HG03571 (cell line): ENCODE results near the gene CLTCL1.
"Not testable (repeated sequence)": the region's sequence is repeated elsewhere in the genome, so short reads cannot be mapped to it uniquely, and the experiment has no call there.

ENCODE experiments used
- ATAC-seq: cut with Tn5 transposase; IDR thresholded peaks from one replicate; pipeline ENCODE4 v1.9.1; 2021; ENCODE audit not compliant: unreplicated experiment

The CLTCL1 gene

DNA sequence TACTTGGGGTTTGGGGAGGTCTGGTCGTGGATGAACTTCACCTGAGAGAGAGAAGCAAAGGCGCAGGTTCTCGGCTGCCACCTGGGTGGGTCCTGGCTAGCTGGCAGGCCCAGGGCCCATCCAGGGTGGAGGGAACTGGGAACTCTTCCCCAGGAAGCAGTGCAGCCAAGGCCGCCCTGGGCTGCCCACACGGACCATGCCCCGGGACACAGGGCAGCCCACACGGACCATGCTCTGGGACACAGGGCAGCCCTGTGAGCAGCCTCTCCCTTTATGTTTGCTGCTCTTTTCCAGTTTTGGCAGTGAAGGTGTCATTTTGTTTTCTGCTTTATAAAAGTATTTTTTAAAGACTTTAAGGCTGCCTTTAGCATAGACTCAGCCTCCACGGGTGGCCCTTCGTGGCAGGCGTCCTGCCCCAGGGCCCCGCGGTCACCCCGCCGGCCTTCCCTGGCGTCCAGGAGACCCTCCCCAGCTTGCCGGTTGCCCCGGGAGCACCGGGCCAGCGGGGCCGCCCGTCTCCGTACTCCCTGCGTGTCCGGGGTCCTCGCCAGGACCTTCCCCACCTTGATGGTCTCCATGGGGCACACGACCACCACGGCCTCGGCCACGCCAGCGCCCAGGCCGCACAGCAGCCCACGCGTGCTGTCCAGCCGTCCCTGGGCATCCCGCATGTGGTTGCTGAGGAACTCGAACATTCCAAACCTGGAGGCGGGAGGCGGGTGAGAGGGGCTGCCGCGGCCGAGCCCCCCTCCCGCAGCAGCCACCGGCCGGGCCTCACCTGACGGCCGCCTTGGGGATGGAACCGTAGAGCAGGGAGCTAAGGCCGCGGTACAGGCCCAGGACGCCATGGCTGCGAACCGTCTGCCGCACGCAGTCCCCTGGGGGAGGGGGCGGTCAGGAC, 114.1 kb downstream of the CLTCL1 start:
- no peak for ATAC-seq

DNA sequence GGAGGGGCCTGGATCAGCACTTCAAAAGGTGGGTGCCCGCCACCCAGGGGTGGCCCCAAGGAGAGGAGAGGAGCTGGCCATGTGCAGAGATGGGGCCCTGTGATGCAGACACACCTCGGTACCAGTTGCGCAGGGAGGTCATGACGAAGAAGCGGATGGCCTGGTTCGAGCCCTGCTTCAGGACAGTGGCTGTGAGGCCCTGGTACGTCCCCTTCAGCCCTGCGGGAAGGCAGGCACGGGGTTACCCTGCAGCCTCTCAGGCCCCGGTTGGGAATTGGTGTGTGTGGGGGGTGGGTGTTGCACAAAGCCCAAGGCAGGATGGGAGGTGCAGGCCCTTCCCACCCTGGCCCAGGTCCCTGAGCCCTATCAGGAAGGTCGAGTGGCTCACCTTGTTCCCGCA, 114.8 kb downstream of the CLTCL1 start:
- ATAC-seq, result no peak

DNA sequence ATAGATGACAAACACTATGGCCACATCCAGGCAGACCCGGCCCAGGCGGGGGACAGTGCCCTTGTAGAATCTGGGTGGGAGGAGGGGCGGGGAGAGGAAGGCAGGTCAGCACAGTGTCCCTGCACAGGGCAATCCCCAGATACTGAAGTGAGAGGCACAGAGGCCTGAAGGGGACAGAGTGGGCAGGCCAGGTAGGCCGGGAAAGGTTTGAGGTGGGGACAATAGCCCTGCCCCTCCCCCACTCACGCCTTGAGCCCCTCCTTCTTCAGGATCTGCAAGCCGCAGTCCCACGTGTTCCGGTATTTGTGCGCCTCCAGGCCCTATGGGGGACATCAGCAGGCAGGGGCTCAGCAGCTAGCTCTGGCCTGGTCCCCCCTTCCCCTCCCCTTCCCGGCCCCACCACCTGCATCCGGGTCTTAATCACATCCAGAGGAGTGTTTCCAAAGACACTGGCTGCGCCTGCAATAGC, 115.3 kb downstream of the CLTCL1 start:
- no peak for ATAC-seq

DNA sequence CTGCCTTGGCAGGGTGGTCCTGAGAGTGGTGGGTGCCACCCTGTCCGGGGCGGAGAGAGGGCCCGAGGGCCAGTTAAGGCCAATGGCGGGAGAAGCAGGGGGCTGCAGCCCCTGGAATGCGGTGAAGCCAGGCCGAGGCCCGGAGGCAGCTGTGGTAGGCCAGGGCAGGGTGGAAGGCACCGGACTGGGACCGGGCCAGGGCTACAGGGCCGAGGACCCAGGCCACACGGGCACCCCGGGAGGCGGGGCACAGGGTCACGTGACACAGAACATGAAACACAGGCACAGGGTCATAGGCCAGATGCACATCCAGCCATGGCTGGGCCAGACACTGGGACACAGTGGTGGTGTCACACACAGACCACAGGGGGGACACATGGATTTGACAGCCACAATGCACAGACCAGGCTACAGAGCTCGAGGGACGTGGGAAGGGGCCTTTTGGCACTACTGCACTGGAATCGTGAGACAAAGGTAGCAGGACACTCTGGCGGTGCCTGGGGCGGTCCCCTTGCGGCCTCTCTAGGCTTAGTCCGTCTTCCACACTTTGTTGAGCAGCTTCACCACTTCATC, 115.8 kb downstream of the CLTCL1 start:
- ATAC-seq, result no peak

DNA sequence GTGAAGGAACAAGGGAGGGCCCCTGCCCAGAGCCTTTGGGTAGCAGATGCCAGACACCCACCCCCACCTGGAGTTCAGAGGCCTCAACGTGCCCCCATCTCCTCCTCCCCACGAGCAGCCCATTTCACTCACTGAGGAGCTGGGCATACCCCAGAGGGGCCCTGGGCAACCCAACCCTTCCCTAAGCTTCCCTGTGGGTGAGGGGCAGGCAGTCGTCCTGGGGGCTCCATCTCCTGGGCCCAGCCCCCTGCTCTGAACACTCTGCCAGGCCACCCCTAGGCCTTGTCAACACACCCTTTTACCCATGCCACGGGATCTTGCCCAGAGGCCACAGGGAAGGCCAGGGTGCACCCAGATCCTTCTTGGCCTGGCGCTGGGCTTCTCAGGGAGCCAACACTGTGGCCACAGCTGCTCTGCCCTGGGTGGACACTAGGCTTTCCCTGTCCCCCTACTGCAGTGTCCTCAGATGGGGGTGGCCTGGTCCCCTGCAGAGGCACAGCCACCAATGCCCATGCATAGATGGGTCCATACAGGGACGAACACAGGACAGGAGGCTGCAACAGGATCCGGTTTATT, 116.4 kb downstream of the CLTCL1 start:
- ATAC-seq, result no peak

DNA sequence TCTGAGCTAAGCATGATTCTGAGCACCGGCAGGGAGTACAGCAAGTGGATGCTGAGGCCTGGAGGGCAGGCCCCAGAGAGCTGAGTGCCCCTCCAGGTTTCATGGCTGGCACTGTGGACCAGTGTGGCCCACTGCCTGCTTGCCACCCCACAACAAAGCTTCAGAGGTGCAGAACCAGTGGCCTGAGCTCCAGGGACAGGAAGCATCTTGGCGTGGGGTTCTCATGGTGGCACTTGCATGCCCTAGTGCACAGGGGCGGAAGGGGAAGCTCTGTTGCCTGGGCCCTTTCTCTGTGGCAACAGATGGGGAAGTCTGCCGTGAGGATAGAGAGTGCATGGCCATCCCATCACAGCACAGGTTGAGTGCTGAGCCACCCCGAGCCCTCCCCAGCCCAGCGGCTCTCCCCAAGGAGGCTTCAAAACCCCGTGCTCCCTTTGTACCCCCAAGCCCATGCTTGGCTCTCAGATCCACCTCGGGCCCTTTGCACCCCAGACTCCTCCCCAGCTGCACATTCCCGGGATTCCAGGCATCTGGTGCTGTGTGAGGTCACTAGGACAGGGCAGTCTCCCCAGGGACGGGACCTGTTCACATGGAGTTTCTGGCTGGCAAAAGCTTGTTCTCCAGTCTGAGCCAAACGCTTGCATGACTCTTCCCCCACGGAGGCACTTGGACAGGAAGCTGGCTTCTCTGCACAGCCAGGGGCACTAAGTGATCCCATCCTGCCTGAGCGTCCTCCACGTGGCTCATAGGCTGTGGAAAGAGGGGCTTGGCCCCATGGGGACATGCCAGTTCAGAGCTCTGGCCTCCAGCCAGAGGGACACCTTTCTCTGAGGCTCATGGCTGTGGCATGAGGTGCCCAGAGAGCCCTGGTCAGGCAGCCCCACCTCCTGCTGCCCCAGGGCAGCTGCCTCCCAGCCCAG, 117.2 kb downstream of the CLTCL1 start:
- ATAC-seq, result no peak

DNA sequence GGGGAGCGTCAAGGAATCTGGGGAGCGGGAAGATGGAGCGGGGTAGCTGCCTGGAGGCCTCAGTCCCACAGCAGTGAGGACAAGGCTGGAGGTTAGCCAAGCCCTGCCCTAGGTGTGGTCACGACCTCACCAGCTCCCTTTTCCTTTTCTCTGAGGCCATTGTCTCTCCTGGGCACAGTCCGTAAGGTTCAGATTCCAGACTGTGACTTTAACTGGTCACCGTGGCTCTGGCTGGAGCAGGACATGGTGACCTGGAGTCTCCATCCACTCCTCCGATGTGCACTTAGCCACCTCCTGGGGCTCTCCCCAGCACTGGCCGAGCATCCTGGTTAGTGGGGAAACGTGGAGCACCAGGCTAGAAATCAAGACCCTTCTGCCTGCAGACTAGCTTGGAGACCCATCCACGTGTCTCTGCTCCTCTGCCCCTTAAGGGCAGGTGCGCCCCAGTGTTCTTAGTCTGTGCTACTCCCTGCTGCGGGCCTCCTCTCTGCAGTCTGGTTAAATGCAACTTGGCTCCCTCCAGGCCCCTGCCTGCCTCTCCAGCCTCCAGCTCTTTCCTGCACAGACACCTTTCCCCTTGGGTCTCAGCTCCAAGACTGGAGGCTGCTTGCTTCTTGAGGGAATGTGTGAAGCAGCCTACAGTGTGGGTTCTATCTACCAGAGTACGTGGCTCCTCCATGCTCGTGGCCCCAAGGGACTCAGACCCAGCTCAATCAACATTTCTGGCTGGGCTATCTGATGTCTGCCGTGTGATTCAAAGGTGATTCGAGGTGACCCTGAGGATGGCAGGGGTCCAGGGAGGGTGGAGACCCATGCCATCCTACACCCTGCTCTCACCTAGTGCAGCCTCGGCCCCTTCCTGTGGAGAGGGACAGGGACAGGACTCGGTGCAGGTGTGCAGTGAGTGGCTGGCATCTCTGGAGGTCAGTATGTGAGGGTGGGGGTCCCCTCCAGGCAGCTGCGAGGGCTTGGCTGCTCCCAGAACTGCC, 118.2 kb downstream of the CLTCL1 start:
- ATAC-seq, result no peak

DNA sequence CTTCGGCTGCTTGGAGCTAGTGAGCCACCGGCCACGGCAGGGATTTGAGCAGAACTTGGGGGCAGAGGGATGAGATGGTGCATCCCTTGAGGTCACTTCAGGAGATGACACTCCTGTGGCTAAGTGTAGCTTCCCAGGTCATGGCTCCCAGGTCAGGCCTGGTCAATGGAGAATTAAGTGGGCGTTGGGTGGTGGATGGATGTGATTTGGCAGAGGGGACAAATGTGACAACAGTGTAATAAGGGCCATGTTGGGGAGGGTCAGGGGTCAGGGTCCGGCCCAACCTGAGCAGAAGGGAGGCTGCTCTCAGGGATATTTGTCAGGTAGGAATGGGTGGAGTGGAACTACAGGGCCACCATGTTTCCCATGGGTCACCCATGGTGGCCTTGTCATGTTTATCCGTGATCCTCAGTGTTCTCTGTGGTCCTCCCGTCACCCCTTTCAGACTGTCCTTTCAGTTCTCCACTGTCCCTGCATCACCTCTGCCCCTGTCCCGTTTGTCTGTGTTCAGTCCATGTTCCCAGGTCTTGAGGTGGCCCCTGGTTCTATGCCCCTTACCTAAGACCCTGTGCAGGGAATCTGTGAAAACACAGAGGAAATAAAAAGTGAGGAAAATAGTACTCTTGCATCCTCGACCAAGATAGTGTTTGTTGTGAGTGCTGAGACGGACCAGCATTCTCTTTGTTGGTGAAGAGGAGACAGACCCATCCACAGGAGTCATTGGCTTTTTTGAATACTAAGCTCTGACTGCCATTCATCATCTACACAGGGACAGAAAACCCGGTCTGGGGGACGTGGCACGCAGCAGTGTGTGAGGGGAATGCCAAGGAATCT, 119.1 kb downstream of the CLTCL1 start:
- no peak for ATAC-seq

DNA sequence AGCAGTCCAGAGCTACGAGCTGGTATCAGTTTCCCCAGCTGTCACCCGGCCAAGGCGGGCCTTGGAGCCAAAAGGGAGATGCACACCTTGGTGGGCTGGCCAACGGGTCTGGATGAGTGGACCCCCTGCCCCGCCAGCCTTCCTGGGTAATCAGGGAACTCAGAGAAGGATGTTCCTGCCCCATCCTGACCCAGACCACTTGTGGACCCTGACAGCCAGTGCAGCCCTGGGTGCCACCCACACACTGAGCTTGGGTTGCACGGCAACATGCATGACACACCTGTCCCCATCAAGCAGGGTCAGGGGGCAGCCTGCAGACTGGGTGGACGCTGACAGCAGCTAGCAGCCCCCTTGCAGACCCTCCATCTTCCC, 121.6 kb downstream of the CLTCL1 start:
- no peak for ATAC-seq

DNA sequence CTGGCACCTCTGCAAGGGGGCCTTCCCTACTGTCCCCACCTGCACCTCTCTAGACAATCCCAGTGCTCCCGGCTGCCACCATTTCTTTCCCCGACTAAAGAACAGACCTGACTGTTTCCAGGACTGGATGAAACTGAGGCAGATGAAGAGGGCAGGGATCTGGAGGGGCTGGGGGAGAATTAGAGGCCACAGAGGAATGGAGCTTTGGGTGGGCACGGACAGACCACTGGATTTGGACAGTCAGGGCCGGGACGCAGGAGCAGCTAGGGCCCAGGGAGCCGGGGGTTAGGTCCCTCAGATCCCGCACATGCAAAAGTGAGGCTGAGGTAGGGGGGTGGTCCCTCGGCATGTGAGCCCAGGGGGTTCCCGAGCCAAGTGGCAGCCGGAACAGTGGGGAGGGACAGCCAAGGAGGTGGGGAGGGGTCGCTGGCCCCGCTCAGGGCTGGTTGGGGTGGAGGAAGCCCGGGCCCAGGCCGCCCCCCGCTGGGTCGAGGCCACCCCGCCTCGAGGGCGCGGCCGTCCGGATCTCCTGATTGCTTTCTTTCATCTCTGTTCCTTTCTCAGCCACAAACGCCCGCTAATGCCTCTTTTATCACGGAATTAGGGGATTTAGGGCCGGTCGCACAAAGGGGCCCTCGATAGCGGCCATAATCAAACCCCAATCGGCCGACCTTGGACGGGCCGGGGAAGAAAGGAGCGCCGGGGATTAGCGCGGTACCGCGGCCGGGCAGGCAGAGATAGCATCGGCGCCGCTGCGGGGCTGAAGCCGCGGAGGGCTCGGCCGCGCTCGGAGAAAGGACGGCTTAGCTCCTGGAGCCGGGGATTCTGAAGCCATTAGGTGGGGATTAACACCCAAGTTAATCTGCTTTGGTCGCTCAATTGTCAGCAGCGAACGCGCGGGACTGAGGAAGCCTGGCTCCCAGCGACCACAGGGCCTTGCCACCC, 122.2 kb downstream of the CLTCL1 start:
- ATAC-seq, result no peak

DNA sequence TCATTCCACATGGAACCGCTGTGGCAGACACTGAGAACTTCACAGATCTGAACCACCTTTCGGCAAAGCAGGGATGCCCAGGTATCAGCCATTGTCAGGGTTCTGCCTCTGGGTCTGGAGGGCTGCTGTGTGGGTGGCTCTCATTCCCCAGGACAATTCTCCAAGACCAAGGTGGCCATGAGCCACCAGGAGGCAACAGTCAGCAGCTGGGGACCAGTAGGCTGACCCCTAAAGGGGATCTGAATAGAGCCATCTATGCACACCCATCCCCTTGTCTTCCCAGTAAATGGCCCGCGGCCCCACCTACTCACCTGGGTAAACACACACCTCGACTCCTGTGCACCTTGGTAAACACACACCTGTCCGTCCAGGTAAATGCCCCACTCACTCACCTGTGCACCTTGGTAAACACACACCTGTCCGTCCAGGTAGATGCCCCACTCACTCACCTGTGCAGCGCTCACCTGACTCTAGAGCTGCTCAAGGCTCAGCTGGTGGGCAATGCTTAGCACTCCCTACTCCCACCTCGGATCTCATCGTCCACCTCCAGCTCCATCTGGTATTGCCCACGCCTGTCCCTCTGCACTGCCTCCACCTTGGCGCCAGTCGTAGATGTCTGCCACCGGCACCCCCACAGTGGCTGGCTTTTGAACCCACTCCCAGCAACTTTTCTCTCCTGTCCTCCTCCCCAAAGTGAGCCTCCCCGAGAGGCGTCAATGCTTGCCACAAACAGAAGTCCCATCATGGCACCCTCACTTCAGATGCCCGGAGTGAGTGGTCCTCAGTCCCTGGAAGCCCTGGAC, 123.2 kb downstream of the CLTCL1 start:
- ATAC-seq, result no peak

DNA sequence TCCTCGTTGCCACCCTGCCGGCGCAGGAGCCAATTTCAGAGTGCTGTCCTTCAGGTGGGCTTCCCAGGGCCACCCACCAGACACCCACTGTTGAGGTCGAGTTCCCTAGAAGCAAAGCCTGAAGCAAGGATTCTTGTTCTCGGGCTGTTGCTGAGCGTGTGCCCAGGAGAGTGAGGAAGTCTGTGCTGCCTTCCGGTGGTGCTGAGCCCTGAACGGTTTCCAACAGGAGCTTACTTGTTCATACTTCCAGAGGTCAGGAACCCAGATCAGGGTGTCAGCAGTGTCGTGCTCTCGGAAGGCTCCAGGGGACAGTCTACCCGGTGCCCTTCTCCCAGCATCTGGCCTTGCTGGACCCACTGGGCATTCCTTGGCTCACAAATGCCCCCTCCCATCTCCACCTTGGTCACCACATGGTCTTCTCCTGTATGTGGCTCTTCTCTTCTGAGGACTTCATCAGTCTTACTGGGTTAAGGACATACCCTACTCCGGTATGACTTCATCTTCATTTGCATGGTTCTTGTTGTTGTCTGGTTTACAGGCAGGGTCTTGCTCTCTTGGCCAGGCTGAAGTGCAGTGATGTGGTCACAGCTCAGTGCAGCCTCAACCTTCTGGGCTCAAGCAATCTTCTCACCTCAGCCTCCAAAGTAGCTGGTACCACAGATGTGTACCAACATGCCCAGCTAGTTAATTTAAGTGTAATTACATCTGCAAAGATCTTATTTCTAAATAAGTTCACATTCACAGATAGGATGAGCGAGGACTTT, 124.2 kb downstream of the CLTCL1 start:
- ATAC-seq, result no peak

DNA sequence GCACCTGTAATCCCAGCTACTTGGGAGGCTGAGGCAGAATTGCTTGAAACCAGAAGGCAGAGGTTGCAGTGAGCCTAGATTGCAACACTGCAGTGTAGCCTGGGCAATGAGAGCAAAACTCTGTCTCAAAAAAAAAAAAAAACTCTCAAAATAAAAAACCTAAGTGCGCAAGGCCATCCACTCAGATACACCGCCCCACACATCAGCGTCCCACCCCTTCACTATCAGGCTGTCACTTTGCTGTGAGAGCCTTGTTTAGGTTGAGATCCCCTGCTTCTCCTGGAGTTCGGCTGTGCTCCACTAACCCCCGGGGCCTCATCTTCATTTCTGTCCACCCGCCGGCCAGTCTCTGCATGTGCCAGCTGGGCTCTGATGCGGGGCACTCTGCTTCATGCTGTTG, 125.1 kb downstream of the CLTCL1 start:
- ATAC-seq, result no peak

DNA sequence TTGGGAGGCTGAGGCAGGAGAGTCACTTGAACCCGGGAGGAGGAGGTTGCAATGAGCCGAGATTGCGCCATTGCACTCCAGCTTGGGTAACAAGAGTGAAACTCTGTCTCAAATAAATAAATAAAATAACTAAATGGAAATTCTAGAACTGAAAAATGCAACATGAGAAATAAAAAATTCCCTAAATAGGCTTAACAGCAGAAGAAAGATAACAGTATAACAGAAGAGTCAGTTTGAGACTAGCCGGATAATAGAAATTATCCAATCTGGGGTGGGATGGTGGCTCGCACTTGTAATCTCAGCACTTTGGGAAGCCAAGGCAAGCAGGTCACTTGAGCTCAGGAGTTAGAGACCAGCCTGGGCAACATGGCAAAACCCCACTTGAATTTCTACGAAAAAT, 127.1 kb downstream of the CLTCL1 start:
- ATAC-seq, result no peak

DNA sequence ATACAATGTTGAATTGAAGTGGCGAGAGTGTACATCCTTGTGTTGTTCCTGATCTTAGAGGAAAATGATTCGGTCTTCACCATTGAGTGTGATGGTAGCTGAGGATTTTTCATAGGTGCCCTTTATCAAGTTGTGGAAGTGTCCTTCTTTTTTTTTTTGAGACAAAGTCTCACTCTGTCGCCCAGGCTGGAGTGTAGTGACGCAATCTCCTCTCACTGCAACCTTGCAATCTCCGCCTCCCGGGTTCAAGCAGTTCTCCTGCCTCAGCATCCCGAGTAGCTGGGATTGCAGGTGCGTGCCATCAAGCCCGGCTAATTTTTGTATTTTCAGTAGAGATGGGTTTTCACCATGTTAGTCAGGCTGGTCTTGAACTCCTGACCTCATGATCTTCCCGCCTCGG, 132.9 kb downstream of the CLTCL1 start:
- not testable (repeated sequence) for ATAC-seq

DNA sequence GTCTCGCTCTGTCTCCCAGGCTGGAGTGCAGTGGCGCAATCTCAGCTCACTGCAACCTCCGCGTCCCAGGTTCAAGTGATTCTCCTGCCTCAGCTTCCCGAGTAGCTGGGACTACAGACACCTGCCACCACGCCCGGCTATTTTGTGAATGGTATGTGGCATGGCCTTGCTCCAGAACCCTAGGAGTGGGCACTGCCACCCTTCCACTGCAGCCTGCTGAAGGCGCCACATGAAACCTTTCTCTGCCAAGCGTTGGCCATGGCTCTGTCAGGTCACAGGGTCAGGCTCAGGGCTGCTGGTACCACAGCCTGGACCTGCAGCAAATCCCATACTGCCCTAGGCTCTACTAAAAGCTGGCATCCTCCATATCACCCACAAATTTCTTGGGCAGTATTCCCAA, 135.4 kb downstream of the CLTCL1 start:
- not testable (repeated sequence) for ATAC-seq
